OCI-M2 (cell line): ENCODE results near the gene TPM1.

ENCODE experiments used
- DNase-seq: peaks from one replicate; lab custom pipeline; 2025; ENCODE audit not compliant: unreplicated experiment; lab: John Stamatoyannopoulos, UW

The TPM1 gene

GRCh38 chr15:63072023-63072650, 29.6 kb downstream of the TPM1 start:
- no peak for DNase-seq

- no peak for DNase-seq
Measured at GRCh38 chr15:63072809-63073277, 30.3 kb downstream of the TPM1 start.

- DNase-seq = no peak
Measured at GRCh38 chr15:63073497-63074172, 31.1 kb downstream of the TPM1 start.

- DNase-seq = no peak
Measured at GRCh38 chr15:63075015-63075983, 32.8 kb downstream of the TPM1 start.

GRCh38 chr15:63075984-63076713, 33.6 kb downstream of the TPM1 start:
- DNase-seq = no peak

- DNase-seq = no peak
Measured at GRCh38 chr15:63076714-63077046, 34.1 kb downstream of the TPM1 start.

GRCh38 chr15:63077952-63078351, 35.4 kb downstream of the TPM1 start:
- no peak for DNase-seq

- no peak for DNase-seq
Measured at GRCh38 chr15:63079947-63080626, 37.5 kb downstream of the TPM1 start.

GRCh38 chr15:63080634-63081250, 38.2 kb downstream of the TPM1 start:
- no peak for DNase-seq

GRCh38 chr15:63082366-63082765, 39.8 kb downstream of the TPM1 start:
- no peak for DNase-seq

- DNase-seq = no peak
Measured at GRCh38 chr15:63083044-63083443, 40.5 kb downstream of the TPM1 start.

GRCh38 chr15:63083541-63083940, 41.0 kb downstream of the TPM1 start:
- no peak for DNase-seq

GRCh38 chr15:63084806-63085205, 42.3 kb downstream of the TPM1 start:
- no peak for DNase-seq

GRCh38 chr15:63085289-63085688, 42.7 kb downstream of the TPM1 start:
- no peak for DNase-seq

- DNase-seq = no peak
Measured at GRCh38 chr15:63086271-63086670, 43.7 kb downstream of the TPM1 start.

- no peak for DNase-seq
Measured at GRCh38 chr15:63086947-63087346, 44.4 kb downstream of the TPM1 start.

- DNase-seq = no peak
Measured at GRCh38 chr15:63088533-63089245, 46.1 kb downstream of the TPM1 start.

- DNase-seq = no peak
Measured at GRCh38 chr15:63089260-63090043, 46.9 kb downstream of the TPM1 start.

- no peak for DNase-seq
Measured at GRCh38 chr15:63090472-63090871, 47.9 kb downstream of the TPM1 start.
